GM18520 (cell line): ENCODE data around the gene PRR14.
"Not testable (repeated sequence)": the region's sequence is repeated elsewhere in the genome, so short reads cannot be mapped to it uniquely, and the experiment has no call there.

Source experiments
- ATAC-seq: cut with Tn5 transposase; IDR thresholded peaks from one replicate; pipeline ENCODE4 v1.9.1; 2021; ENCODE audit not compliant: unreplicated experiment

Gene PRR14

DNA sequence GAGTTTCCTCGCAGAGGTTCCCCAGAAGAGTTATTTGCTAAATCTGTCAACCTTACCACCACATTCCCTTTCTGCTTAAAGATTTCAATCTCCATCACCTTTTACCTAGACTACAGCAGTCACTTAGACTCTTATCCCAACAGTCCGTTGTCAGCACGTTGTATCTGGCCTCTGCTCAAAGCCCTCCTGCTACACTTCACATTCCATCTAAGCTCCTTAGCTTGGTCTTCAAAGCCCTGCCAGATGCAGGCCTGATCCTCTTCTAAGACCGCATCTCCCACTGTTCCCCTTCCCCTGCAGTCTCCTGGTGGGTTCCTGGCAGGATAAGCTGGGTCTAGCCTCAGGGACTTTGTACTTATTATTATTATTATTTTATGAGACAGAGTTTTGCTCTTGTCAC lies 37.9 kb downstream of the PRR14 start:
- ATAC-seq: no peak

DNA sequence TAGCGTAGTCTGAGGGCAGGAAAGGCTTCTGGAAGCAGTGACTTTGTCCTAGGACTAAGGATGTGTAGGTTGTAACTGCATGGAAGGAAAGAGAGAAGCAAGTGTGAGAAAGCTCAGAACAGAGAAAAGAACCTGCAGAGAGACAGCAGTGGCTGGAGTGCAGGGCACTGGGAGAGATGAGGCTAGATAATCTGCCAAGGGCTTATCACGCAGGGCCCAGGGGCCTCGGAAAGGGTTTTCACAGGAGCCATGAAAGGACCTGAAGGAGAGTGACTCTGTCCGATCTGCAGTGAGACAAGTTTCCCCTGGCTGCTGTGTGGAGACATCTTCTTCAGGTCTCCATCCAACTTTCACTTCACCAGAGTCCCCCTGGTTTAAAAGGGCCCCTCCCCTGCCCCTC lies 41.1 kb downstream of the PRR14 start:
- no peak for ATAC-seq

DNA sequence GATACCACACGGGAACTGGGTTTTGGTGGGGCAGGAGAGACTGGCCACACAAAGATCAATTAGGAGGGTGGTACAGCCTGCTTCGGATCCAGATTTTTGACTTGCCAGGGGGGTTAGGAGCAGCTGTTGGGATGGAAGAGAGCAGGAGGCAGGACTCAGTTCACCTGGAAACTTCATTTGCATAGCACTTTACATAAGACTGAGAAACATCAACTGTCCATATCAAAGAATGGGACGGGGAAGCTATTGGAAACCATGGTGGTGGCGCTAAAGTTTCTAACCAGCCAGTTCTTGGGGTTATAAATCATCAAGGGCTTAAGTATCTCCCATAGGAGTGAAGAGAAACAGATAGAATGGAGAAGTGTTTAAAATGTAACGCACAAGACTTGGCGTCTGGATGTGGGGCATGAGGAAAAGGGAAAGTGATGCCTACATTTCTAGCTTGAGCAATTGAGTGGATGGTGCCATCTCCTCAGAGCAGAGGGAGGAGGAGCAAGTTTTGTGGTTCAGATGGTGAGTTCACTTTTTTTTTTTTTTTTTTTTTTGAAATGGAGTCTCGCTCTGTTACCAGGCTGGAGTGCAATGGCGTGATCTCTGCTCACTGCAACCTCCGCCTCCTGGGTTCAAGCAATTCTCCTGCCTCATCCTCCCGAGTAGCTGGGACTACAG lies 41.8 kb downstream of the PRR14 start:
- ATAC-seq: no peak

DNA sequence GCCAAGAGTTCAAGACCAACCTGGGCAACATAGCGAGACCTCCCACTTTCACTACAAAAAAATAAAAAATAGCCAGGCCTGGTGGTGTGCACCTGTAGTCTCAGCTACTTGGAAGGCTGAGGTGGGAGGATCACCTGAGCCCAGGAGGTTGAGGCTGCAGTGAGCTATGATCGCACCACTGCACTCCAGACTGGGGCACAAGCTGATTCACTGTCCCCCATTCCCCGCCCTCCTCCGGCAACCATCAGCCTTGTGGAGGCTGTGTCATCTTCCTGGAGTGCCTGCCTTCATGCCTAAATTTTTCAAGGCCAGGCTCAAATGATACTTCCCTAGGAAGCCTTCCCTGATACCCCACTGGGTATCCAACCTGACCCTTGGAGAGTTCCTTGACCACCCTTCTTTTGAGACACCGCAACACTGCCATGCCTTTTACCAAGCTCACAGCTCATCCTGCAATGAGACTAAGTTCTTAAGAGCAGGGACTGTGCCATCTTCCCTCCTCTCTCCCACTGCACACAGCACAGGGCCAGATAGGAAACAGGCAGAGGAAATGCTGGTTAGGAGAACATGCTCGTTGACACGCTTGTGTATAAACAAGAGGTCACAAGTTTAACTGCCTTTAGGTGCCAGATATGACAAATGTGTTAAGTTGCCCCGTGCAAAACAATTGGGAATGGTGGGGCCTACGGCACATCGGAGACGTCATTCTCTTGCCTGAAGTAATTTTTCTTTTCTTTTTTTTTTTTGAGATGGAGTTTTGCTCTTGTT lies 44.4 kb downstream of the PRR14 start:
- no peak for ATAC-seq

DNA sequence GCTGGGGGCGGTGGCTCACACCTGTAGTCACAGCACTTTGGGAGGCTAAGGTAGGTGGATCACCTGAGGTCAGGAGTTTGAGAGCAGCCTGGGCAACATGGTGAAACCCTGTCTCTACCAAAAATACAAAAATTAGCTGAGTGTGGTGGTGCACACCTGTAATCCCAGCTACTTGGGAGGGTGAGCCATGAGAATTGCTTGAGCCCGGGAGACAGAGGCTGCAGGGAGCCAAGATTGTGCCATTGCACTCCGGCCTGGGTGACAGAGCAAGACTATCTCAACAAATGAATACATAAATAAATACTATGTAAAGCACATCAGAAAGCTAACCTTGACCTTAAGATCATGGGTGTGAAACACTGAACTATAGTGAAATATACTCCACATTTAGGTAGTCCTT lies 45.9 kb downstream of the PRR14 start:
- ATAC-seq: not testable (repeated sequence)

DNA sequence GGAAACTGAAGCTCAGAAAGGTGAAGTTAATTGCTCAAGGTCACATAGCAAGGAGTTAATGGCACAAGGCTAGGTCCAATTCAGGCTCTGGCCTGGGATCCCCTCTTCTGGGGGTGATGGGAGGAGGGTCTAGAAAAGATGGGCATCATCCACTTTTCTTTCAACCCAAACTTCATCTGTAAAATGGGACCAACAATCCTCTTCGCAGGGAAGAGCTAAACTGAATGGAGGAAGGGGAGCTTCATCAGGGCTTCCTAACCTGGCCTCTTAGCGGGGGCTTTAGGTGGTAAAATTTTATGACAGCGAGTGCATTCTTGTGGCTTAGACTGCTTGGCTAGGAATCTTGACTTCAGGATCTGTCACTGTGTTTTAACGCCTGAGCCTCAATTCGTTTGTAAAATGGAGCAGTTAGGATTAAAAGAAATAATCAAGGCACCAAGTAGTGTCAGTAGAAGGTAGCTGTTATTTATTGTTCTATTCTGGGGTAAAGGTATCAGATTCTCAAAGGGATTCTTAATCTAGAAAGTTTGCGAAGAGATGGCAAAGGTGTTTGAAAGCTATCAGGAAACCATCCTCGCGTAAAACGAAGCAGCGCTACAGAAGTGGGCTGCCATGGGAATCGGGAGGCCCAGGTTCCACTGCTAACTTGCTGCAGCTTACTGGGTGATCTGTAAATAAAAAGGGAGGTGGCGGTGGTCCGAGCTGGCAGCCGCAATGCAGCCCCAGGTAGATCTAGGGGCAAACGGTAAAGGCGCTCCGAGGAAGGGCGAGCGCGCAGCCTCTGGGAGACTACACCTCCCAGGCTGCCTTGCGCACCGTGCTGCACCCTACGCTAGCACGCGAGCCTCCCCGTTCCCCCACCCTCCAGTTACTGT lies 46.7 kb downstream of the PRR14 start:
- peak; percentile 87 for ATAC-seq

DNA sequence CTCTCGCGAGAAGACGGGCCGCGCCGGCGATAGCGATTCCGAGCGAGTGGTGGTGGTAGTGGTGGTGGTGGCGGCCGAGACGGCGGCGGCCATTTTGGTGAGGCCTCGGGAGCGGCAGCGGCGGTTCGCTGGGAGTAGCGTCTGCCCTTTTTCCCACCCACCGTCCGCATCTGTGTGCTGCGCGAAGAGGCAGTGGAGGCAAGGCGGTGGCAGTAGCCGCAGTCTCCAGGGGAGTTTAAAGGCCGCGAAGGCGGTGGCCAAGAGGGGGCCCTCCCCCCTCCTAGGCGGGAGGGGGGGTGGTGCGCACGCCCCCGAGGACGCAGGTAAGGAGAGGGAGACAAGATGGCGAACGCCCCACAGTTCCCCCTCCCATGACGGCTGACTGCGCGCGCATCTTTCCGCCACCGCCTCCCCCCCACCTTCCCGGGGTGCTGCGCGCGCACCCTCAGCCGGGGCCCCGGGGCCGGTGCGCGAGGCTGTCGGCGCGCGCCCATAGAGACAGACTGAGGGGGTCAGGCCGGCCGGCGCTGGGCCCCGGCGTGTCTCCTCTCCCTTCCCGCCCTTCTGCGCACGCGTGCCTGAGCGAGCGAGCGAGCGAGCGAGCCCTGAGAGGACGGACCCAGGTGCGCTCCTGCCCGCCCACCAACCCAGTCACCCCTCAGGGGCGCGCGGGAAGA lies 47.5 kb downstream of the PRR14 start:
- ATAC-seq: peak; percentile 49

DNA sequence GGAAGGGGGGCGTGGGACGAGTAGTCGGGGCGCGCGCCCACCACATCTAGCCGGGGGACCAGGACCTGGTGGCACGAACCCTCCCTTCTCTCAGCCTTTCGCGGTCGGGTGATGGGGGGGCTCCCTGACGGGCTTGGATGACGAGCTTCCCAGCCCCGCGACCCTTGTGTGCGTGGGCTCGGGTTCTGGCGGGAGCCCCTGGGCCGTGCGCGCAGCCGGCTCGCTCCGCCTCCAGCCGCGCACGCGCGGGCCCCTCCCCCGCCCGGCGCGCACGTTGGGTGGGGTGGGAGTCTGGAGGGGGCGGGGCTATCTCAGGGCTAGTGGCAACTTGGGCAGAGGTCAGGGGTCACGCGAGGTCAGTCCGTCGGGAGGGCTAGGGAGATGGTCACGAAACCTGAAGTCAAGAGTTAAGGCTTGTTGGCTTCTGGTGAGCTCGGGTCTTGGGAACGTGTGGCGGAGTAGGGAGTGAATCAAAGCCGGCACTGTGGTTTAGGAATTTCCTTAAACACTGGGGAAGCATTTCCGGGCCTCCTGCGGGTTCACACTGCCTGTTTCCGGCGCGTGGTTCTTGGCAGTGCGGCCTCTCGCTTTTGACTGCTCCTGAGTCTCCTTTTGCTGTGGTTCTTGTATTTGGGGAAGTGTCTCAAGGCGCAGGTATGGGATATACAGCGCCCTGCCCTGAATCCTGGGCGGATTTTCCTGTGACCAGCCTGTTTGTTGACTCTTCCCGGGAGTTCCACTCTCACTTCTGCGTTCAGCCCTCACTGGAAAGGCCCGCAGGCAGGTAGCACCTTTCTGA lies 48.3 kb downstream of the PRR14 start, which contains the start of gene SRCAP:
Gene SRCAP (plus strand): TSS at position 356 of the 799 bp plus-strand sequence. CDS start 1,654 bp downstream, outside the sequence.
- ATAC-seq: peak; percentile 10

DNA sequence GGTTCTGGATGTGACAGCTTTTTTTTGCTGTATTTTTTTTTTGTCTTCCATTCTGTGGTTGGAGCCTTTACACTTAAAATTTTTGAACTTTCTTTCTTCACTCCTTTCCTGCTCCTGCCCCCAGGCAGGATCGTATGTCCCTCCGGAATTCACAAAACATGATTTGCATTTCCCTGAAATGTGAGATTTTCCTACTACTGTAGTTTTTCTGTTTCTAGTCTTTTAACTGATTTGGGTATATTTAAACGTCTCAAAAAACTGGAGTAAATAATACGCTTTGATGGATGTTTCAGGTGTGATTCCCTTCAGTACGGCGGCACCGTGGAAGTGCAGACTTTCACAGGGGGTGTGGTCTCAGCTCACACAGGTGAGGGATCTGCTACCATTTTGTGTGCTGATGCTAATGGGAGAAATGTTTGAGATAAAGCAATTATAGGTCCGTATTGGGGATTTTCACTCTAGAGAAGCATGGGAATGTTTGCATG lies 48.9 kb downstream of the PRR14 start:
- no peak for ATAC-seq

DNA sequence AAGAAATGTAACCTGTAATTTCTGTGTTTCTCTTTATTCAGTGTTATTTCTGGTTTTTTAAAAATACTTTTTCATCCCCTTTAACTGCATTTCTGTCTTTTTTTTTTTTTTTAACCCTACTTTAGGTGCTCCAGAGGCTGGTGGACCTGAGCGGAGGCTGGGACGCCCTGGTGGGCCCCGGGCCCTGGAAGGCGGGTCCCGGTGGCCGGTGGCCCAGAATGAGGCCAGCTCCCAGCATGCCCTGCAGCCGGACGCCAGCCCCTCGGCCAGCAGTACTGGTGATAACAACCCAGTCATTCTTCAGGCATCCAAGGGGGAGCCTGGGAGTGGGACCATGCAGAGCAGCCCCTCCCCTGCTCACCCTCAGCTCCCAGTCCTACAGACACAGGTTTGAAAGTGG lies 49.7 kb downstream of the PRR14 start:
- no peak for ATAC-seq

DNA sequence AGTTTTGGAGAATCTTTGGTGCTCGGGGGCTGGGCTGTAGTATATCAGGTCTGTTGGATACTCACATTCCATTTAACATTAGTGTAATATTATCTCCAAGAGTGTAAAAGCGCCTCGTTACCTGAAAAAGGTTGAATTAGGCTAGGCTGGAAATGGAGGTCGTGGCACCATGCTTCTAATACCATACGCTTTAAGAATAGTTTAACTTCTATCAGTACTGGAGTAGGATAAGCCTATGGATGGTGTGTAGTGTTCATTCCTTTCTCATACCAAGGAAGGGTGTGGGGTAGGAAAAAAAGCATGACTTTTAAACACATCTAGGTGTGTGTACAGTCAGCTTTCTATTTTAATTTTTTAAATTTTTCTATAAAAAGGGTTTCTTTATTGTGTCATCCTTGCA lies 50.2 kb downstream of the PRR14 start:
- ATAC-seq: no peak

DNA sequence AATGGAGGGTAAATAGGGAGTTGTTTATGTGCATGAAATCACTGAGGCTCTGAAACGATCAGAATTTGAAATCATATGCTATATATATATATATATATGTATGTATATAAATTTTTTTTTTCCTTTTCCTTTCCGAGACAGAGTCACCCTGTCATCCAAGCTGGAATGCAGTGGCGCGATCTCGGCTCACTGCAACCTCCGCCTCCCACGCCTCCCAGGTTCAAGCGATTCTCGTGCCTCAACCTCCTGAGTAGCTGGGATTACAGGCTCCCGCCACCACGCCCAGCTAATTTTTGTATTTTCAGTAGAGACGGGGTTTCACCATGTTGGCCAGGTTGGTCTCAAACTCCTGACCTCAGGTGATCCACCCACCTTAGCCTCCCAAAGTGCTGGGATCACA lies 52.3 kb downstream of the PRR14 start:
- ATAC-seq: not testable (repeated sequence)

DNA sequence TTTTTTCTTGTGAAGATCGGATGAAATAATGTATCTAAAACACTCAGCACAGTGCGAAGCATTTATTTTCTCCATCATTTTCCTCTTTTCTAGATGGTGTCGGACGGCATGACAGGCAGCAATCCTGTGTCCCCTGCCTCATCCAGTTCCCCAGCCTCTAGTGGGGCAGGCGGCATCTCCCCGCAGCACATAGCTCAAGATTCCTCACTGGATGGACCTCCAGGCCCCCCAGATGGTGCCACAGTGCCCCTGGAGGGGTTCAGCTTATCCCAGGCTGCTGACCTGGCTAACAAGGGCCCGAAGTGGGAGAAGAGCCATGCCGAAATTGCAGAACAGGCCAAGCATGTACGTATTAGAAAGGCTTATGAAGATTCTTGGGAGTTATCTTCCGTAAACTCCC lies 53.2 kb downstream of the PRR14 start:
- ATAC-seq: no peak
